ENCODE measurements around the gene RAB31. TPM values are rescaled to one million over a fixed set of nuclear protein-coding genes. Genes with fewer than 3 reads are reported as not detected.

The RAB31 gene
- total and polyA plus RNA-seq, 2 of the 13 experiments (the other 11 are each of a cell fraction or from before 2014, with no cell fraction given), result 1.1 to 1.7 TPM

- Histone ChIP-seq H3K4me1 (ENCODE audit: insufficient read depth, low read length) (peaks cover 28% of the 10 kb centered on the region), H3K9me3 (ENCODE audit: low read length) (no peaks in the 10 kb centered on the region), H3K4me3 (replicated peaks in 1 of 3; ENCODE audit: insufficient read depth in 1 of 3, low read depth in 2 of 3, low read length in 3 of 3) (peak overlapping the region; percentile 31 to 60 (median 34); a peak in 3 of 6 replicates), H3K9ac (ENCODE audit: insufficient read depth, low read depth, low read length) (peak overlapping the region; percentile 59), H3K27ac (ENCODE audit: extremely low read length, insufficient read depth, low read length) (peak overlapping the region; percentile 88), H3K36me3 (replicated peaks in 1 of 2; ENCODE audit: control insufficient read depth in 1 of 2, insufficient read depth in 2 of 2, low read length in 2 of 2) (no peaks in the 10 kb centered on the region), H3K4me2 (ENCODE audit: low read depth, low read length) (peak overlapping the region; percentile 95), H3K79me2 (ENCODE audit: insufficient read depth, low read length) (no peaks in the 10 kb centered on the region), H4K20me1 (ENCODE audit: insufficient read depth, low read length) (no peaks in the 10 kb centered on the region), H3K27me3 (ENCODE audit: control insufficient read depth in 1 of 2, insufficient read depth in 2 of 2, low read length in 2 of 2) (0 out of 5 replicates have a peak, but pooled peaks cover 0 to 6% of the 10 kb centered on the region in 2 experiments), H2AFZ (ENCODE audit: low read length) (no peak overlapping the region)
- WGBS (ENCODE audit: low lambda C conversion rate), result 3% methylated on average over 8 of the region's 8 CpGs
- FAIRE-seq (peak; percentile 72), ATAC-seq (peak; percentile 89), DNase-seq (ENCODE audit: low spot score) (peak; percentile 86)
- intact Hi-C loops (cut with micrococcal nuclease; ENCODE audit: unreplicated experiment), result loop anchor here (2.0 kb wide), 2 partner anchors 61 to 99 kb away; no protein-coding TSS in a partner anchor
- POLR2A ChIA-PET, result interaction anchor here (0.7 to 1.3 kb wide), 6 partner anchors 9 to 98 kb away, joined by 3 to 6 read pairs (median 4); no protein-coding TSS in a partner anchor
- CTCF ChIA-PET (ENCODE audit: low intra/inter-chr PET ratio, low total read pairs), result no interaction called here
- in situ Hi-C loops (cut with HindIII; ENCODE audit: extremely low pct_ligation_motif_present, low pct_unique_long_range_greater_than_20kb), result loop anchor here (10.0 kb wide), 1 partner anchor 59 kb away; the partner anchor contains the start of gene PPP4R1
- no TSS peak for BruUV-seq (replicated peaks)
- TF ChIP-seq ZBTB1 (CRISPR knock-in tag; IDR thresholded peaks at IDR 0.05; ENCODE audit: borderline replicate concordance) (no peak), ARID5B (CRISPR knock-in tag; IDR thresholded peaks at IDR 0.05) (peak; percentile 36; the same call in 1 of the 2 replicates), ZNF577 (CRISPR knock-in tag; IDR thresholded peaks at IDR 0.05; ENCODE audit: borderline replicate concordance, low read depth) (no peak), GZF1 (CRISPR knock-in tag; IDR thresholded peaks at IDR 0.05) (no peak), KAT7 (CRISPR knock-in tag; IDR thresholded peaks at IDR 0.05; ENCODE audit: borderline replicate concordance) (no peak), ZNF234 (CRISPR knock-in tag; conservative IDR thresholded peaks at IDR 0.05) (no peak), DZIP1 (CRISPR knock-in tag; IDR thresholded peaks at IDR 0.05) (no peak), BRCA1 (CRISPR knock-in tag; IDR thresholded peaks at IDR 0.05) (no peak), NFE2L2 (IDR thresholded peaks at IDR 0.05; ENCODE audit: low read length) (peak; percentile 55; the same call in 1 of the 2 replicates), SETDB1 (CRISPR knock-in tag; IDR thresholded peaks at IDR 0.05; ENCODE audit: borderline replicate concordance) (no peak), ZNF251 (CRISPR knock-in tag; IDR thresholded peaks at IDR 0.05) (no peak), AGO1 (IDR thresholded peaks at IDR 0.05; ENCODE audit: low read depth, low read length, poor library complexity, severe bottlenecking) (no peak)
Observed at GRCh38 chr18:9673296-9674251, 34.5 kb upstream of the RAB31 start.
